GM18498 (cell line): ENCODE results near the gene USP17L29.
"Not testable (repeated sequence)": the region's sequence is repeated elsewhere in the genome, so short reads cannot be mapped to it uniquely, and the experiment has no call there.

Experiments used
- ATAC-seq: cut with Tn5 transposase; IDR thresholded peaks from one replicate; pipeline ENCODE4 v1.9.1; 2021; ENCODE audit warnings: mild to moderate bottlenecking, moderate library complexity; ENCODE audit not compliant: unreplicated experiment

Gene USP17L29, protein sequence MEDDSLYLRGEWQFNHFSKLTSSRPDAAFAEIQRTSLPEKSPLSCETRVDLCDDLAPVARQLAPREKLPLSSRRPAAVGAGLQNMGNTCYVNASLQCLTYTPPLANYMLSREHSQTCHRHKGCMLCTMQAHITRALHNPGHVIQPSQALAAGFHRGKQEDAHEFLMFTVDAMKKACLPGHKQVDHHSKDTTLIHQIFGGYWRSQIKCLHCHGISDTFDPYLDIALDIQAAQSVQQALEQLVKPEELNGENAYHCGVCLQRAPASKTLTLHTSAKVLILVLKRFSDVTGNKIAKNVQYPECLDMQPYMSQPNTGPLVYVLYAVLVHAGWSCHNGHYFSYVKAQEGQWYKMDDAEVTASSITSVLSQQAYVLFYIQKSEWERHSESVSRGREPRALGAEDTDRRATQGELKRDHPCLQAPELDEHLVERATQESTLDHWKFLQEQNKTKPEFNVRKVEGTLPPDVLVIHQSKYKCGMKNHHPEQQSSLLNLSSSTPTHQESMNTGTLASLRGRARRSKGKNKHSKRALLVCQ

DNA sequence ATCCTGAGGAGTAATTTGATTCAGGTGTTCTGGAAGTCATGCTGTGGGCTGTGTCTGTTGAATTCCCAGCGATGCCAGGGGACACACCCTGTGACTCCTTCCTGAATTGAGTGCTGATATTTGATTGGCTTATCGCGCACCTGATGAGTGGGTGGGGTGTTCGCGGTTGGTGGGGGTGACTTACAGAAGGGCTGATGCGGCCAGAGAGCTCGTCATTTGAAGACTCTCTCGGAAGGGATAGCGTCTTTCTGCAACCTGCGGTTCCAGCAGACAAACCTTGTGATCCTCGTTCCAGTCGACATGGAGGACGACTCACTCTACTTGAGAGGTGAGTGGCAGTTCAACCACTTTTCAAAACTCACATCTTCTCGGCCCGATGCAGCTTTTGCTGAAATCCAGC is at the start of gene USP17L29:
Gene USP17L29 (plus strand): TSS at position 301 of the 400 bp plus-strand sequence. CDS start 0 bp downstream, at position 301.
- not testable (repeated sequence) for ATAC-seq

DNA sequence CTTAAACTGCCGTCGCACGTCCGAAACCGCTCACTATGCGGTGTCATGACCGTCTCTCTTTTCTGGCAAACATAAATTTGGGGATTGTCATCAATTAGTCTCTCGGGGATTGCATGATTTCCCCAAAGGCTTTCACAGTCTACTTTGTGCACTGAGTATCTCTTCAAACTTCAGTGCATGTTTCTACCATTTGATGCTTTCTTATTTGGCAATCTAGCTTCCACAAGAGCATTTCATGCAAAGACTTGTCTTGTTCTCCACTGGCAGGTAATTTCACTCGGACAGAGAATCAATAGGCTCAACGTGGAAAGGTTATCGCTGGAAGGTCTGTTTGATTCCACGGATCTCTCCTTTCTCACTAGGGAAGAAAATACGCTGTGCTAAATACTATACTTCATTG is 29.2 kb upstream of the USP17L29 start:
- ATAC-seq: not testable (repeated sequence)

DNA sequence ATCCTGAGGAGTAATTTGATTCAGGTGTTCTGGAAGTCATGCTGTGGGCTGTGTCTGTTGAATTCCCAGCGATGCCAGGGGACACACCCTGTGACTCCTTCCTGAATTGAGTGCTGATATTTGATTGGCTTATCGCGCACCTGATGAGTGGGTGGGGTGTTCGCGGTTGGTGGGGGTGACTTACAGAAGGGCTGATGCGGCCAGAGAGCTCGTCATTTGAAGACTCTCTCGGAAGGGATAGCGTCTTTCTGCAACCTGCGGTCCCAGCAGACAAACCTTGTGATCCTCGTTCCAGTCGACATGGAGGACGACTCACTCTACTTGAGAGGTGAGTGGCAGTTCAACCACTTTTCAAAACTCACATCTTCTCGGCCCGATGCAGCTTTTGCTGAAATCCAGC is 28.6 kb upstream of the USP17L29 start, which contains the start of gene USP17L24:
Gene USP17L24 (plus strand): TSS at position 301 of the 400 bp plus-strand sequence. CDS start 0 bp downstream, at position 301.
- not testable (repeated sequence) for ATAC-seq

DNA sequence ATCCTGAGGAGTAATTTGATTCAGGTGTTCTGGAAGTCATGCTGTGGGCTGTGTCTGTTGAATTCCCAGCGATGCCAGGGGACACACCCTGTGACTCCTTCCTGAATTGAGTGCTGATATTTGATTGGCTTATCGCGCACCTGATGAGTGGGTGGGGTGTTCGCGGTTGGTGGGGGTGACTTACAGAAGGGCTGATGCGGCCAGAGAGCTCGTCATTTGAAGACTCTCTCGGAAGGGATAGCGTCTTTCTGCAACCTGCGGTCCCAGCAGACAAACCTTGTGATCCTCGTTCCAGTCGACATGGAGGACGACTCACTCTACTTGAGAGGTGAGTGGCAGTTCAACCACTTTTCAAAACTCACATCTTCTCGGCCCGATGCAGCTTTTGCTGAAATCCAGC is 23.8 kb upstream of the USP17L29 start, which contains the start of gene USP17L25:
Gene USP17L25 (plus strand): TSS at position 301 of the 400 bp plus-strand sequence. CDS start 0 bp downstream, at position 301.
- ATAC-seq: not testable (repeated sequence)

DNA sequence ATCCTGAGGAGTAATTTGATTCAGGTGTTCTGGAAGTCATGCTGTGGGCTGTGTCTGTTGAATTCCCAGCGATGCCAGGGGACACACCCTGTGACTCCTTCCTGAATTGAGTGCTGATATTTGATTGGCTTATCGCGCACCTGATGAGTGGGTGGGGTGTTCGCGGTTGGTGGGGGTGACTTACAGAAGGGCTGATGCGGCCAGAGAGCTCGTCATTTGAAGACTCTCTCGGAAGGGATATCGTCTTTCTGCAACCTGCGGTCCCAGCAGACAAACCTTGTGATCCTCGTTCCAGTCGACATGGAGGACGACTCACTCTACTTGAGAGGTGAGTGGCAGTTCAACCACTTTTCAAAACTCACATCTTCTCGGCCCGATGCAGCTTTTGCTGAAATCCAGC is 19.1 kb upstream of the USP17L29 start, which contains the start of gene USP17L26:
Gene USP17L26 (plus strand): TSS at position 301 of the 400 bp plus-strand sequence. CDS start 0 bp downstream, at position 301.
- not testable (repeated sequence) for ATAC-seq

DNA sequence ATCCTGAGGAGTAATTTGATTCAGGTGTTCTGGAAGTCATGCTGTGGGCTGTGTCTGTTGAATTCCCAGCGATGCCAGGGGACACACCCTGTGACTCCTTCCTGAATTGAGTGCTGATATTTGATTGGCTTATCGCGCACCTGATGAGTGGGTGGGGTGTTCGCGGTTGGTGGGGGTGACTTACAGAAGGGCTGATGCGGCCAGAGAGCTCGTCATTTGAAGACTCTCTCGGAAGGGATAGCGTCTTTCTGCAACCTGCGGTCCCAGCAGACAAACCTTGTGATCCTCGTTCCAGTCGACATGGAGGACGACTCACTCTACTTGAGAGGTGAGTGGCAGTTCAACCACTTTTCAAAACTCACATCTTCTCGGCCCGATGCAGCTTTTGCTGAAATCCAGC is 14.3 kb upstream of the USP17L29 start, which contains the start of gene USP17L5:
Gene USP17L5 (plus strand): TSS at position 301 of the 400 bp plus-strand sequence. CDS start 0 bp downstream, at position 301.
- not testable (repeated sequence) for ATAC-seq

DNA sequence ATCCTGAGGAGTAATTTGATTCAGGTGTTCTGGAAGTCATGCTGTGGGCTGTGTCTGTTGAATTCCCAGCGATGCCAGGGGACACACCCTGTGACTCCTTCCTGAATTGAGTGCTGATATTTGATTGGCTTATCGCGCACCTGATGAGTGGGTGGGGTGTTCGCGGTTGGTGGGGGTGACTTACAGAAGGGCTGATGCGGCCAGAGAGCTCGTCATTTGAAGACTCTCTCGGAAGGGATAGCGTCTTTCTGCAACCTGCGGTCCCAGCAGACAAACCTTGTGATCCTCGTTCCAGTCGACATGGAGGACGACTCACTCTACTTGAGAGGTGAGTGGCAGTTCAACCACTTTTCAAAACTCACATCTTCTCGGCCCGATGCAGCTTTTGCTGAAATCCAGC is 9.6 kb upstream of the USP17L29 start, which contains the start of gene USP17L27:
Gene USP17L27 (plus strand): TSS at position 301 of the 400 bp plus-strand sequence. CDS start 0 bp downstream, at position 301.
- not testable (repeated sequence) for ATAC-seq

DNA sequence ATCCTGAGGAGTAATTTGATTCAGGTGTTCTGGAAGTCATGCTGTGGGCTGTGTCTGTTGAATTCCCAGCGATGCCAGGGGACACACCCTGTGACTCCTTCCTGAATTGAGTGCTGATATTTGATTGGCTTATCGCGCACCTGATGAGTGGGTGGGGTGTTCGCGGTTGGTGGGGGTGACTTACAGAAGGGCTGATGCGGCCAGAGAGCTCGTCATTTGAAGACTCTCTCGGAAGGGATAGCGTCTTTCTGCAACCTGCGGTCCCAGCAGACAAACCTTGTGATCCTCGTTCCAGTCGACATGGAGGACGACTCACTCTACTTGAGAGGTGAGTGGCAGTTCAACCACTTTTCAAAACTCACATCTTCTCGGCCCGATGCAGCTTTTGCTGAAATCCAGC is 4.8 kb upstream of the USP17L29 start, which contains the start of gene USP17L28:
Gene USP17L28 (plus strand): TSS at position 301 of the 400 bp plus-strand sequence. CDS start 0 bp downstream, at position 301.
- ATAC-seq: not testable (repeated sequence)

DNA sequence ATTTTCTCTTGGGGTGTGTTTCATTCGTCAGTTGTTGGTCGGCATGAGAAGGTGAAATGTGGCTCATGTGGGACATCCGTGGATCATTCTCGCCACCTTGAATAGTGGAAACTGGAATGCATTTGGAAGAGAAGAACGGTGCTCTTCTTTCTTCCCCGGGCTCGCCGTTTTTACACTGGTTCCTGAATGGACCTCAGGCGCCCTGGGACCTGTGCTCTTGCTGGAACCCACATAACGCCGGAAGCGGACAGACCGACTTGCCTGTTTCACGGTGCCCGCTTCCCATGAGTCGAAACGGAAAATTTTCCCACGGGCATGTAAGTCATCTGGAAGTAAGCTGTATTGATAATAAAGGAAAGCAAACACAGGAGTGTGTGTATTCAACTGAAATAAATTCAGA is 2.6 kb upstream of the USP17L29 start:
- ATAC-seq: not testable (repeated sequence)

DNA sequence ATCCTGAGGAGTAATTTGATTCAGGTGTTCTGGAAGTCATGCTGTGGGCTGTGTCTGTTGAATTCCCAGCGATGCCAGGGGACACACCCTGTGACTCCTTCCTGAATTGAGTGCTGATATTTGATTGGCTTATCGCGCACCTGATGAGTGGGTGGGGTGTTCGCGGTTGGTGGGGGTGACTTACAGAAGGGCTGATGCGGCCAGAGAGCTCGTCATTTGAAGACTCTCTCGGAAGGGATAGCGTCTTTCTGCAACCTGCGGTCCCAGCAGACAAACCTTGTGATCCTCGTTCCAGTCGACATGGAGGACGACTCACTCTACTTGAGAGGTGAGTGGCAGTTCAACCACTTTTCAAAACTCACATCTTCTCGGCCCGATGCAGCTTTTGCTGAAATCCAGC is 9.4 kb downstream of the USP17L29 start, which contains the start of gene USP17L30:
Gene USP17L30 (plus strand): TSS at position 301 of the 400 bp plus-strand sequence. CDS start 0 bp downstream, at position 301.
- not testable (repeated sequence) for ATAC-seq

DNA sequence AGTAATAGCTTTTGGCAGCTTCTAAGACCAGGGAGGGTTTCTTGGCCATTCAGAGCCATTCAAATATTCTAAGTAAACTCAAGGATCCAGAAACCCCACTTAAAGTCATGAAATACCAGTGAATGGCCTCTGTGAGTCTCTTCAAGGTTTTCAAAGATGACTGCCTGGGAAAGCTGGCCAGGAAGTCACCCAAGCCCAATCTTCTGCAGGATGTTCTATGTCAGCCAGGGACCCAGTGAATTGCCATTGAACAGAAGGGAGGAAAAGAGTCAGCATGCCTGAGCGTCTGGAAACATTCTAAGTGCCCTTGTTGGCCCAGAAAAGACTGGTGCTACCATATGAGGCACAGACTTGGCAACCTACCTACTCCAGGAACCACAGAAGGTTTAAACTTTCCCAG is 26.4 kb downstream of the USP17L29 start:
- ATAC-seq: not testable (repeated sequence)

DNA sequence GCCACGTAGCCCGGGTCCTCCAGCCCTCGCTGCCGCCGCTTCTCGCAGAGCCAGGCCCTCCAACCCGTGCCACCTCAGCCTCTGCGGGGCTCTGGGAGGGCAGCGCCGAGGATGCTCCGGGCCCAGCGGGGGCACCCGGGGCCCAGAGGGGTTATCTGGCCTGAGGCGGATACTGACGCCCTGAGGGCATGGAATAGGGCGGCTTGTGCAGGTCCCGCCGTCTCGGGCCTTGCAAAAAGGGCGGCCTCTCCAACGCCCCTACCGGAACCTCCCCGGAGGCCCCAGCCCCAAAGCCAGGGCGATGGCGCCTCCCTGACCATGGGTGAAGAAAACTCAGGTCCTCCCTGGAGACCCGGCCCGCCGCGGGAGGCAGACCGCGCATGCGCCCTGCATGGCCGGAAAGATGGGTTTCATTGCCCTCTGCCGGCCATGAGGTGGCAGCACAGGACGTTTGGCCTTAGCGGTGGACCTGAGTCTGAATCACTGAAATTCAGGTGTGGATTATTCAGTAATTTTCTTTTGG is 27.6 kb downstream of the USP17L29 start:
- not testable (repeated sequence) for ATAC-seq

DNA sequence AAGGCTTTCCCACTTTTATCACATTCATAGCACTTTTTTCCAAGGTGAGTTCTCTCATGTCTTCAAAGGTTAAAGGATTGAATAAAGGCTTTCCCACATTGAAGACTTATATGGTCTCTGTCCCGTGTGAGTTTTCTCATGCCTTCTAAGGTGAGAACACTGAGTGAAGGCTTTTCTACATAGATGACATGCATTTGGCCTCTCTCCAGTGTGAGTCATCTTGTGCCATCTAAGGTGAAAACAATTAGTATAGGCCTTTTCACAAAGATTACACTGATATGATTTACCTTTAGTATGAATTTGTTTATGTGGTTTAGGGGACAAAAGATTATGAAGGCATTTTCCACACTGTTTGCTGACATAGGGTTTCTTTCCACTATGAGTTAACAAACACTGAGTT is 30.7 kb downstream of the USP17L29 start:
- no peak for ATAC-seq

DNA sequence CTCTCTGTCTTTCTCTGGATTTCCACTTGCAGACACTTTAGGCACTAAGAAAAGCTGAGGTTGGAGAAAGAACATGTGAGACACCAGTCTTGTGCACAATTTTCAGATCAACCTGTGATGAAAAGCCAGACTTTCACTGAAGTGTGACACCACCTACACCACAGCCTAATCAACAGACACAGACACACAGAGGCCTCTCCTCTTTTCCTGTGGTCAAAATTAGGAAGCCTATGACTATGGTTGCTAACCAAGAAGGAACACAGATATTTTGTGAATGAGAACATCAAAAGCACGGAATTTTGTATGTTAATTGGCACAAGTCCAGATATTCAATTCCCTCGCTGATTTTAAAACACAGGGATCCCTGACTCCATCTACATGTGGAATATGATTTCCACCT is 35.6 kb downstream of the USP17L29 start:
- not testable (repeated sequence) for ATAC-seq
